IMR-90 (cell line): ENCODE results near the gene CKB. TPM values are rescaled to one million over a fixed set of nuclear protein-coding genes. Genes with fewer than 3 reads are reported as not detected.
A peak's percentile ranks its signal among the peaks of the same experiment; 100 is the strongest.

Source experiments
- ATAC-seq: fragments of 200-7000 bp; cut with Tn5 transposase; 2 replicates; pipeline ENCODE4 v1.9.1; 2020; ENCODE audit warnings: low read depth, mild to moderate bottlenecking, moderate library complexity
- BruUV-seq: library from RNA; stranded (reverse); fragments of 400-500 nt; replicated peaks from 2 replicates; lab custom pipeline; 2021; lab: Mats Ljungman, UMichigan
- CTCF ChIA-PET: fragments of 300-600 bp; formaldehyde crosslinking; extraction: SDS; loops from one replicate; lab custom pipeline; 2021; ENCODE audit warnings: antibody characterized with exemption; lab: Yijun Ruan, JAX
- POLR2A ChIA-PET: fragments of 300-600 bp; sonication (Branson Sonifier 250); formaldehyde crosslinking; loops from one replicate; lab custom pipeline; 2022; ENCODE audit warnings: antibody characterized with exemption; ENCODE audit not compliant: unreplicated experiment; lab: Charles Lee
- DNase-seq: peaks from one replicate; pipeline ENCODE4 v3.0.0; 2013
- H2AFZ ChIP-seq: replicated peaks from 2 replicates; pipeline ENCODE3; 2013; ENCODE audit warnings: low read length, mild to moderate bottlenecking; ENCODE audit not compliant: poor library complexity
- H2AK5ac ChIP-seq: 2 replicates; pipeline ENCODE4 v1.6.1; 2013; ENCODE audit warnings: low read depth, low read length, inconsistent platforms
- H2AK9ac ChIP-seq: replicated peaks from 2 replicates; pipeline ENCODE3; 2013; ENCODE audit warnings: mild to moderate bottlenecking, low read depth, low read length, moderate library complexity; ENCODE audit not compliant: poor library complexity
- H2BK120ac ChIP-seq: 2 replicates; pipeline ENCODE4 v1.6.1; 2013; ENCODE audit warnings: low read depth, low read length, inconsistent platforms
- H2BK15ac ChIP-seq: 3 replicates; pipeline ENCODE4 v1.6.1; 2013; ENCODE audit warnings: low read depth, low read length, inconsistent platforms
- H2BK20ac ChIP-seq: 2 replicates; pipeline ENCODE4 v1.6.1; 2013; ENCODE audit warnings: low read depth, mild to moderate bottlenecking, inconsistent platforms, low read length, moderate library complexity
- H2BK5ac ChIP-seq: 2 replicates; pipeline ENCODE4 v1.6.1; 2013; ENCODE audit warnings: mild to moderate bottlenecking, low read depth, low read length, inconsistent platforms; ENCODE audit not compliant: poor library complexity, severe bottlenecking
- H3K14ac ChIP-seq: replicated peaks from 2 replicates; pipeline ENCODE4 v1.6.1; 2013; ENCODE audit warnings: low read depth, low read length, inconsistent platforms
- H3K18ac ChIP-seq: 2 replicates; pipeline ENCODE4 v1.6.1; 2013; ENCODE audit warnings: low read depth, low read length, control low read depth
- H3K23ac ChIP-seq: 2 replicates; pipeline ENCODE4 v1.6.1; 2013; ENCODE audit warnings: low read depth, low read length, inconsistent platforms
- H3K27ac ChIP-seq: 2 replicates; pipeline ENCODE4 v1.5.1; 2013; ENCODE audit warnings: mild to moderate bottlenecking, control low read depth, low read length; ENCODE audit not compliant: insufficient read depth
- H3K27me3 ChIP-seq: 2 replicates; pipeline ENCODE4 v1.6.1; 2013; ENCODE audit warnings: low read length; ENCODE audit not compliant: control insufficient read depth, insufficient read depth
- H3K36me3 ChIP-seq: 2 replicates; pipeline ENCODE4 v1.6.1; 2013; ENCODE audit warnings: low read length, mixed read lengths; ENCODE audit not compliant: control insufficient read depth, insufficient read depth
- H3K4ac ChIP-seq: 2 replicates; pipeline ENCODE4 v1.6.1; 2013; ENCODE audit warnings: low read depth, low read length, inconsistent platforms
- H3K4me1 ChIP-seq: 2 replicates; pipeline ENCODE4 v1.6.1; 2013; ENCODE audit warnings: low read length, mixed read lengths; ENCODE audit not compliant: control insufficient read depth, insufficient read depth
- H3K4me2 ChIP-seq: 2 replicates; pipeline ENCODE4 v1.6.1; 2013; ENCODE audit warnings: low read depth, mild to moderate bottlenecking, control low read depth, low read length, moderate library complexity
- H3K4me3 ChIP-seq: 2 replicates; pipeline ENCODE4 v1.5.1; 2013; ENCODE audit warnings: low read depth, mild to moderate bottlenecking, control low read depth, low read length, moderate library complexity; ENCODE audit not compliant: insufficient read depth
- H3K56ac ChIP-seq: 2 replicates; pipeline ENCODE4 v1.6.1; 2013; ENCODE audit warnings: low read length, inconsistent platforms; ENCODE audit not compliant: insufficient read depth; ENCODE audit errors: extremely low read depth
- H3K79me1 ChIP-seq, 2 experiments: 2 replicates each; pipeline ENCODE4 v1.6.1; 2013; ENCODE audit warnings: low read length in 2 of 2, inconsistent platforms in 1 of 2, low read depth in 1 of 2
- H3K9ac ChIP-seq: 2 replicates; pipeline ENCODE4 v1.6.1; 2013; ENCODE audit warnings: low read depth, low read length, control low read depth
- H3K9me1 ChIP-seq: 2 replicates; pipeline ENCODE4 v1.6.1; 2013; ENCODE audit warnings: low read length, inconsistent platforms; ENCODE audit not compliant: insufficient read depth
- H3K9me3 ChIP-seq: 2 replicates; pipeline ENCODE4 v1.6.1; 2013; ENCODE audit warnings: low read length; ENCODE audit not compliant: control insufficient read depth, insufficient read depth
- H4K20me1 ChIP-seq: 2 replicates; pipeline ENCODE4 v1.6.1; 2013; ENCODE audit warnings: low read length, inconsistent platforms; ENCODE audit not compliant: insufficient read depth
- H4K5ac ChIP-seq: 2 replicates; pipeline ENCODE4 v1.6.1; 2013; ENCODE audit warnings: mild to moderate bottlenecking, low read depth, low read length, control low read depth
- H4K8ac ChIP-seq, 2 experiments: 2 replicates each; pipeline ENCODE4 v1.6.1; 2013; ENCODE audit warnings: low read depth in 2 of 2, low read length in 2 of 2, control low read depth in 1 of 2, inconsistent platforms in 1 of 2
- H4K91ac ChIP-seq: 2 replicates; pipeline ENCODE4 v1.6.1; 2013; ENCODE audit warnings: low read depth, low read length, inconsistent platforms; ENCODE audit not compliant: insufficient read depth
- BHLHE40 ChIP-seq: fragments of 150-350 bp; IDR thresholded peaks from 2 replicates; pipeline ENCODE4 v1.6.1; 2016; ENCODE audit warnings: mild to moderate bottlenecking, low read depth, low read length
- CEBPB ChIP-seq: IDR thresholded peaks from 2 replicates; pipeline ENCODE4 v1.6.1; 2012; ENCODE audit warnings: low read depth, low read length, improper control_type of control experiment
- CHD1 ChIP-seq: IDR thresholded peaks from 2 replicates; pipeline ENCODE4 v1.6.1; 2012; ENCODE audit warnings: low read depth, low read length, improper control_type of control experiment
- CTCF ChIP-seq: conservative IDR thresholded peaks from 2 replicates; pipeline ENCODE4 v1.5.1; 2012; ENCODE audit warnings: mild to moderate bottlenecking, low read depth, low read length, improper control_type of control experiment
- ELK1 ChIP-seq: fragments of 150-350 bp; IDR thresholded peaks from 2 replicates; pipeline ENCODE4 v1.6.1; 2016; ENCODE audit warnings: low read depth, mild to moderate bottlenecking, low read length, moderate library complexity, borderline replicate concordance
- FOS ChIP-seq: fragments of 150-350 bp; IDR thresholded peaks from 2 replicates; pipeline ENCODE4 v1.6.1; 2016; ENCODE audit warnings: low read depth, low read length
- MAFK ChIP-seq: IDR thresholded peaks from 2 replicates; pipeline ENCODE4 v1.6.1; 2012; ENCODE audit warnings: low read depth, low read length, improper control_type of control experiment
- MAZ ChIP-seq: IDR thresholded peaks from 2 replicates; pipeline ENCODE4 v1.6.1; 2012; ENCODE audit warnings: low read depth, mild to moderate bottlenecking, low read length, improper control_type of control experiment, moderate library complexity, borderline replicate concordance
- MXI1 ChIP-seq: IDR thresholded peaks from 2 replicates; pipeline ENCODE4 v1.6.1; 2012; ENCODE audit warnings: low read depth, mild to moderate bottlenecking, low read length, moderate library complexity, borderline replicate concordance
- NFE2L2 ChIP-seq: fragments of 150-350 bp; IDR thresholded peaks from 2 replicates; pipeline ENCODE4 v1.6.1; 2016; ENCODE audit warnings: low read depth, mild to moderate bottlenecking, low read length
- POLR2A ChIP-seq: IDR thresholded peaks from 2 replicates; pipeline ENCODE4 v1.6.1; 2012; ENCODE audit warnings: mild to moderate bottlenecking, low read depth, low read length
- RCOR1 ChIP-seq: IDR thresholded peaks from 2 replicates; pipeline ENCODE4 v1.6.1; 2012; ENCODE audit warnings: mild to moderate bottlenecking, low read length, improper control_type of control experiment; ENCODE audit not compliant: insufficient replicate concordance
- RFX5 ChIP-seq: IDR thresholded peaks from 2 replicates; pipeline ENCODE4 v1.8.0; 2012; ENCODE audit warnings: low read depth, mild to moderate bottlenecking, low read length, moderate library complexity
- SMC3 ChIP-seq: fragments of 150-350 bp; IDR thresholded peaks from 2 replicates; pipeline ENCODE4 v1.6.1; 2016; ENCODE audit warnings: low read depth, mild to moderate bottlenecking, antibody characterized with exemption, low read length, moderate library complexity
- WGBS, 2 experiments: methylation state at CpG; one replicate each; pipeline versions ENCODE4 v1.1.5 to v1.1.7; 2013; ENCODE audit warnings: missing lambda C conversion rate in 2 of 2; ENCODE audit not compliant: insufficient read length in 1 of 2; ENCODE audit errors: extremely low coverage in 2 of 2; 5-methylcytosine and 5-hydroxymethylcytosine counted together
- dilution Hi-C: fragments of 300-500 bp; cut with HindIII; formaldehyde crosslinking; loops from one replicate; pipeline ENCODE4 v1.14.3; 2018; ENCODE audit warnings: low sequenced_read_pairs; ENCODE audit not compliant: unreplicated experiment
- in situ Hi-C: fragments of 300-500 bp; cut with MboI; formaldehyde crosslinking; loops from 3 replicates; pipeline ENCODE4 v1.14.3; 2019; ENCODE audit warnings: low sequenced_read_pairs, inconsistent platforms, mixed read lengths
- intact Hi-C: fragments of 100-400 bp; cut with micrococcal nuclease; formaldehyde crosslinking; loops from 2 replicates; pipeline ENCODE4 v1.10.0; 2022
- polyA plus RNA-seq, 3 experiments: library from polyadenylated mRNA; depleted of rRNA; stranded (reverse); fragments of >200 nt; gene quantifications; 2 replicates each; pipeline ENCODE4 v1.2.3, GENCODE V29; 2012; ENCODE audit warnings: low replicate concordance in 1 of 3
- total RNA-seq: library from RNA; depleted of rRNA; stranded (reverse); fragments of >200 nt; gene quantifications from 2 replicates; pipeline ENCODE4 v1.2.3, GENCODE V29; 2012

Gene CKB
- total and polyA plus RNA-seq, 2 of the 4 experiments (the other 2 are of a cell fraction) = 17.7 to 82.6 TPM

GRCh38 chr14:103519043-103519836 lies 3.4 kb downstream of the CKB start:
- BruUV-seq = no TSS peak
- dilution Hi-C loops (no loop called here), intact Hi-C loops (no loop called here), in situ Hi-C loops (no loop called here)
- no peak for DNase-seq
- Histone ChIP-seq H3K4me1 (peaks cover 18% of the 10 kb centered on the region), H4K20me1 (peaks cover 11% of the 10 kb centered on the region), H3K9ac (no peak overlapping the region), H3K27me3 (peaks cover 15% of the 10 kb centered on the region), H2BK5ac (no peak overlapping the region), H3K23ac (no peak overlapping the region), H3K14ac (no peak overlapping the region), H4K5ac (no peak overlapping the region), H2AK5ac (0 out of 2 replicates have a peak overlapping the region, but pooled peaks have one; percentile 12), H4K91ac (no peak overlapping the region), H3K18ac (no peak overlapping the region), H3K4me3 (no peak overlapping the region), H2BK20ac (no peak overlapping the region), H3K9me3 (no peaks in the 10 kb centered on the region), H2AFZ (no peak overlapping the region), H2AK9ac (peak overlapping the region; percentile 60), H3K27ac (no peak overlapping the region), H3K56ac (no peak overlapping the region), H3K4me2 (no peak overlapping the region), H3K36me3 (peaks cover 2% of the 10 kb centered on the region; the same call in 1 of the 2 replicates), H2BK120ac (no peak overlapping the region), H3K4ac (no peak overlapping the region), H4K8ac (no peak overlapping the region), H2BK15ac (no peak overlapping the region), H3K9me1 (no peaks in the 10 kb centered on the region), H3K79me1 (peaks cover 0 to 5% of the 10 kb centered on the region in 2 experiments; a peak in 1 of 4 replicates)
- WGBS, 2 experiments = 62% methylated on average over 6 of the region's 13 CpGs; no CpG with 5 or more reads in 1 of the 2 experiments
- ChIA-PET POLR2A (no interaction called here), CTCF (interaction anchor here (0.6 to 1.5 kb wide), 6 partner anchors 10 to 44 kb away, joined by 3 to 7 read pairs (median 3); partner anchors contain the start of gene TRMT61A)
- ATAC-seq = 0 out of 2 replicates have a peak, but pooled peaks have one; percentile 0
- no peak for TF ChIP-seq SMC3
- no peak for TF ChIP-seq CHD1
- no peak for TF ChIP-seq CTCF
- TF ChIP-seq FOS = no peak
- TF ChIP-seq MAFK = no peak
- no peak for TF ChIP-seq CEBPB
- TF ChIP-seq ELK1 = no peak
- no peak for TF ChIP-seq MXI1
- TF ChIP-seq RFX5 = no peak
- TF ChIP-seq NFE2L2 = no peak
- no peak for TF ChIP-seq MAZ
- TF ChIP-seq POLR2A = no peak
- no peak for TF ChIP-seq RCOR1
- TF ChIP-seq BHLHE40 = no peak
